ENCODE measurements around the gene PPP2R5C.
"Not testable (repeated sequence)": the region's sequence is repeated elsewhere in the genome, so short reads cannot be mapped to it uniquely, and the experiment has no call there.

PPP2R5C gene

GRCh38 chr14:101964297-101965180 lies 203.0 kb downstream of the PPP2R5C start, which contains the start of gene DYNC1H1:
Gene DYNC1H1 (plus strand): TSS chr14:101964573. CDS start chr14:101964692, 119 bp downstream.
- DNase-seq (ENCODE audit: low spot score), result peak; percentile 80

DNA sequence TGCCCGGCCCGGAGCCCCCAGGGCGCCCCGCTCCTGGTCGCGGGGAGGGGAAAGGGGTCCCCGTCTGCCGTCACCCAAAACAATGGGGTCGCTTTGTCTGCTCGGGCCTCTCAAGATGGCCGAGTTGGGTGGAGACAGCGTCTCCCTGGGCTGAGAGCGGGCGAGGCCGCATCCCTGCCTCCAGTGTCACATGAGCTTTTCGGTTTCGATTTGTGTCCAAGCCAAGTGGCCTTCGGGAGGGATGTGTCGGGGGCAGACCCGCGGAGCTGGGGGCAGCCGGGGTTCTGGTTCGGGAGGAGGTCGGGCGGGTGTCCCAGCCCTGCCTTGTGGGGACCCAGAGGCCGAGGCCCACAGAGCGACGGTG lies 203.7 kb downstream of the PPP2R5C start:
- no peak for DNase-seq (ENCODE audit: low spot score)

GRCh38 chr14:101965770-101966722 lies 204.5 kb downstream of the PPP2R5C start:
- no peak for DNase-seq (ENCODE audit: low spot score)

- DNase-seq (ENCODE audit: low spot score), result no peak
These were observed 205.2 kb downstream of the PPP2R5C start for GRCh38 chr14:101966742-101967141.

DNA sequence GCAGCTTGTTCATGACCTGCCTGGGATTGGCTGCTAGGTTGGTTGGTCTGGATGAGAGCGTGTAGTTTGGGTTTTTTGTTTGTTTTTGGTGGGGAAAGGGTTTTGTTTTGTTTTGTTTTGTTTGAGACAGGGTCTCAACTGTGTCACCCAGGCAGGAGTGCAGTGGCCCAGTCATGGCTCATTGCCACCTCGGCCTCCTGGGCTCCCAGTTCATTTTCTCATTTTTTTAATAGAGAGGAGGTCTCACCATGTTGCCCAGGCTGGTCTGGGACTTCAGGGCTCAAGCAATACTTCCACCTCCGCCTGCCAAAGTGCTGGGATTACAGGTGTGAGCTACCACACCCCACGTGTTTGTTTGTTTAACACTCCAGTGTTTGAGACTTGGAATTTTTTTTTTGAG lies 206.7 kb downstream of the PPP2R5C start:
- no peak for DNase-seq (ENCODE audit: low spot score)

- DNase-seq (ENCODE audit: low spot score), result no peak
These were observed 208.0 kb downstream of the PPP2R5C start for GRCh38 chr14:101969481-101969880.

GRCh38 chr14:101970830-101971400 lies 209.4 kb downstream of the PPP2R5C start:
- no peak for DNase-seq (ENCODE audit: low spot score)

- not testable (repeated sequence) for DNase-seq (ENCODE audit: low spot score)
These were observed 209.9 kb downstream of the PPP2R5C start for GRCh38 chr14:101971458-101971857.

DNA sequence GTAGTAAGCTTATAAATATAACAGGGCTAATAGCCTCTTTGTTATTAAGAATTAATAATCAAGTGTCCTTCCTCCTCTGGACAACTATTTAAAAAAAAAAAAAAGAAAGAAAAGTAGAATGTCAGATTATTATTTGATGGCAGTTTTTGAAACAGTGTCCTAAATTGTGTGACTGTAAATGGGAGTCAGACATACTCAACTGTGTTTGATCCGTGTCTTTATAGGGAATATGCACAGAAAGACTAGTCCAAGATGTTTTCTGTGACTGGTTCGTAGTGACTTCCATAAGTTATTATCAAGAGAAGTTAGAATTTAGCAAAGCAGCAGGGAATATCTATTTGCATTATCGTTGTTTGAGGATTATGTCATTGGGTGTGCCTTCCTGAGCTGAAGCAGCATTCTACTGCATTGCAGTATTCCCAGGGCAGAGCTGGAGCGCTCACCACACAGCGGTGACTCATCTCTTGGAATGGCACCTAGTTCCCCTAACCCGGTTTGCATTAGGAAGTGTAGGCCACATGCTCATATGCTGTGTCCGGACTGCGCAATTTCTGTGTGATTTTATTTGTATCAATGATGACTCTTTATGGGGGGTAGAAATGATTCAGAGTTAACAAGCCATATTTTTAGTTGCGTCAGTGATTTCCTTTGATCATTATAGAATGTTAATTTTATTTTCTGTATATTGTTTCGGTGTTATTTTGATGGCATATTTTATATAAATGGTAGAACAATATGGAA lies 210.8 kb downstream of the PPP2R5C start:
- DNase-seq (ENCODE audit: low spot score), result no peak

- DNase-seq (ENCODE audit: low spot score), result no peak
These were observed 211.8 kb downstream of the PPP2R5C start for GRCh38 chr14:101973356-101973755.

- DNase-seq (ENCODE audit: low spot score), result no peak
These were observed 213.7 kb downstream of the PPP2R5C start for GRCh38 chr14:101975231-101975630.

Small RNA genes within 50 kb of the gene (small RNA-seq; reads per million reads assigned to genes)
- 0 reads per million in 2 experiments for gene AL118558.2
- gene RNU6-790P, result 0 reads per million in 2 experiments
